Endothelial cell of umbilical vein (primary cell): Measurements from ENCODE around the gene GALNT13. TPM values are rescaled to one million over a fixed set of nuclear protein-coding genes. Genes with fewer than 3 reads are reported as not detected.

Source experiments
- BruUV-seq: library from RNA; stranded (reverse); fragments of 400-500 nt; replicated peaks from 2 replicates; lab custom pipeline; 2021; lab: Mats Ljungman, UMichigan
- CTCF ChIA-PET: fragments of 300-600, 350-600 bp; sonication (Branson Sonifier 250); formaldehyde crosslinking; loops from one replicate; lab custom pipeline; 2021; ENCODE audit warnings: antibody characterized with exemption, inconsistent platforms; lab: Charles Lee
- POLR2A ChIA-PET: fragments of 300-600, 350-600 bp; sonication (Branson Sonifier 250); formaldehyde crosslinking; loops from one replicate; lab custom pipeline; 2021; ENCODE audit warnings: antibody characterized with exemption, inconsistent platforms; lab: Charles Lee
- DNase-seq: peaks from one replicate; pipeline ENCODE4 v3.0.0-alpha.2; 2011; ENCODE audit warnings: low read depth, low spot score
- FAIRE-seq: peaks from 2 replicates; lab custom pipeline; 2011; peaks lifted over from hg19 to GRCh38; lab: Jason Lieb, UNC
- H2AFZ ChIP-seq: 2 replicates; pipeline ENCODE4 v1.6.0; 2012; ENCODE audit warnings: low read depth, low read length, control low read depth, inconsistent platforms
- H3K27ac ChIP-seq: 2 replicates; pipeline ENCODE4 v1.5.1; 2011; ENCODE audit warnings: low read depth, mild to moderate bottlenecking, control low read depth, low read length, moderate library complexity; ENCODE audit not compliant: insufficient read depth
- H3K27me3 ChIP-seq, 2 experiments: 2 replicates each; pipeline versions ENCODE4 v1.6.0 to v1.6.1; 2011; ENCODE audit warnings: low read length in 2 of 2, mixed read lengths in 1 of 2; ENCODE audit not compliant: control insufficient read depth in 2 of 2, insufficient read depth in 2 of 2
- H3K36me3 ChIP-seq, 2 experiments: 2 replicates in 1 of 2; 3 replicates in 1 of 2; pipeline ENCODE4 v1.5.1; 2011; ENCODE audit warnings: low read length in 2 of 2, mild to moderate bottlenecking in 1 of 2, moderate library complexity in 1 of 2; ENCODE audit not compliant: control insufficient read depth in 2 of 2, insufficient read depth in 2 of 2; ENCODE audit errors: extremely low read depth in 1 of 2
- H3K4me1 ChIP-seq: 3 replicates; pipeline ENCODE4 v1.5.1; 2011; ENCODE audit warnings: mild to moderate bottlenecking, low read length; ENCODE audit not compliant: control insufficient read depth, insufficient read depth; ENCODE audit errors: extremely low read depth
- H3K4me2 ChIP-seq: 2 replicates; pipeline ENCODE4 v1.6.1; 2011; ENCODE audit warnings: low read length, control low read depth, mixed read lengths; ENCODE audit not compliant: insufficient read depth
- H3K4me3 ChIP-seq, 3 experiments: fragments of 200-600 bp in 1 of 3; sonication (generic), shearing (Covaris generic) in 1 of 3; replicated peaks in 1 of 3; 2 replicates each; pipeline ENCODE4 v1.5.1; 2011 to 2016; ENCODE audit warnings: control low read depth in 3 of 3, low read length in 3 of 3, mild to moderate bottlenecking in 2 of 3, inconsistent platforms in 1 of 3, low read depth in 1 of 3, moderate library complexity in 1 of 3; ENCODE audit not compliant: insufficient read depth in 1 of 3
- H3K79me2 ChIP-seq: 2 replicates; pipeline ENCODE4 v1.6.0; 2012; ENCODE audit warnings: low read length, inconsistent platforms; ENCODE audit not compliant: control insufficient read depth, insufficient read depth
- H3K9ac ChIP-seq: replicated peaks from 2 replicates; pipeline ENCODE3; 2011; ENCODE audit warnings: low read length, control low read depth; ENCODE audit not compliant: insufficient read depth; ENCODE audit errors: extremely low read depth
- H3K9me1 ChIP-seq: replicated peaks from 3 replicates; pipeline ENCODE4 v1.6.0; 2011; ENCODE audit warnings: mild to moderate bottlenecking, low read length; ENCODE audit not compliant: control insufficient read depth, insufficient read depth; ENCODE audit errors: extremely low read depth
- H3K9me3 ChIP-seq: replicated peaks from 2 replicates; pipeline ENCODE4 v1.5.1; 2012; ENCODE audit warnings: low read length, inconsistent platforms; ENCODE audit not compliant: control insufficient read depth, insufficient read depth
- H4K20me1 ChIP-seq: replicated peaks from 2 replicates; pipeline ENCODE3; 2011; ENCODE audit warnings: mild to moderate bottlenecking, low read length; ENCODE audit not compliant: control insufficient read depth, insufficient read depth; ENCODE audit errors: extremely low read depth
- CTCF ChIP-seq, 2 donors: IDR thresholded peaks; 1 replicate in 1 of 2; 2 replicates in 1 of 2; pipeline ENCODE4 v1.5.1; 2011; ENCODE audit warnings: low read length in 2 of 2, mild to moderate bottlenecking in 2 of 2, moderate library complexity in 2 of 2, control low read depth in 1 of 2, inconsistent platforms in 1 of 2, low read depth in 1 of 2; ENCODE audit not compliant: insufficient read depth in 1 of 2; ENCODE audit errors: extremely low read depth in 1 of 2
- EZH2 ChIP-seq: IDR thresholded peaks from 2 replicates; pipeline ENCODE4 v1.6.1; 2012; ENCODE audit warnings: borderline replicate concordance, low read depth, mild to moderate bottlenecking, moderate library complexity, low read length, inconsistent platforms; ENCODE audit not compliant: severe bottlenecking
- FOS ChIP-seq: IDR thresholded peaks from 2 replicates; pipeline ENCODE4 v1.6.1; 2011; ENCODE audit warnings: mild to moderate bottlenecking, low read length, moderate library complexity, borderline replicate concordance; ENCODE audit not compliant: insufficient read depth
- GATA2 ChIP-seq: IDR thresholded peaks from 2 replicates; pipeline ENCODE4 v1.7.0; 2011; ENCODE audit warnings: low read depth, mild to moderate bottlenecking, moderate library complexity, mixed read lengths, low read length; ENCODE audit not compliant: insufficient read length, insufficient read depth
- JUN ChIP-seq: IDR thresholded peaks from 2 replicates; pipeline ENCODE4 v1.6.1; 2011; ENCODE audit warnings: borderline replicate concordance, low read depth; ENCODE audit not compliant: insufficient read length, insufficient read depth
- MAX ChIP-seq: IDR thresholded peaks from 2 replicates; pipeline ENCODE4 v1.6.1; 2011; ENCODE audit not compliant: insufficient read depth, insufficient read length
- MYC ChIP-seq: IDR thresholded peaks from one replicate; pipeline ENCODE4 v1.6.1; 2011; ENCODE audit warnings: mild to moderate bottlenecking, low read depth, low read length
- POLR2A ChIP-seq: IDR thresholded peaks from 2 replicates; pipeline ENCODE4 v1.6.1; 2012; ENCODE audit warnings: low read depth, mild to moderate bottlenecking, control low read depth, low read length
- POLR2AphosphoS5 ChIP-seq: IDR thresholded peaks from 2 replicates; pipeline ENCODE4 v1.6.1; 2012; ENCODE audit warnings: low read depth, mild to moderate bottlenecking, control low read depth, low read length, moderate library complexity; ENCODE audit not compliant: insufficient read depth
- dilution Hi-C: fragments of 300-500 bp; cut with MboI; formaldehyde crosslinking; loops from one replicate; pipeline ENCODE4 v1.15.0; 2019; ENCODE audit warnings: low sequenced_read_pairs; ENCODE audit not compliant: extremely low pct_ligation_motif_present
- intact Hi-C: fragments of 100-400 bp; cut with micrococcal nuclease; formaldehyde crosslinking; loops from one replicate; pipeline ENCODE4 v1.10.0; 2022
- polyA plus RNA-seq, 4 experiments: library from polyadenylated mRNA; depleted of rRNA in 3 of 4; stranded (reverse) in 3 of 4; unstranded in 1 of 4; fragments of >200 nt; gene quantifications; 2 replicates each; pipeline versions ENCODE4 v1.2.1 to v1.2.3, GENCODE V29; 2011 to 2012; ENCODE audit warnings: missing spikeins in 1 of 4
- total RNA-seq: library from RNA; stranded (reverse); gene quantifications from 2 replicates; pipeline ENCODE4 v1.2.3, GENCODE V29; 2021

The GALNT13 gene
- total and polyA plus RNA-seq, 2 donors (not counting 3 experiments of a cell fraction or from before 2014, with no cell fraction given) = 0.06 TPM; not detected in 1

GRCh38 chr2:153935511-153935910 lies 63.8 kb downstream of the GALNT13 start:
- dilution Hi-C loops = no loop called here
- Histone ChIP-seq H4K20me1 (no peaks in the 10 kb centered on the region), H2AFZ (no peak overlapping the region), H3K27ac (no peak overlapping the region), H3K4me3 (no peak overlapping the region), H3K9me1 (no peaks in the 10 kb centered on the region), H3K27me3 (no peaks in the 10 kb centered on the region), H3K36me3 (no peaks in the 10 kb centered on the region), H3K4me1 (no peaks in the 10 kb centered on the region), H3K9me3 (peaks cover 3% of the 10 kb centered on the region), H3K79me2 (no peaks in the 10 kb centered on the region), H3K9ac (no peak overlapping the region), H3K4me2 (no peak overlapping the region)
- DNase-seq (no peak), FAIRE-seq (no peak)
- ChIA-PET POLR2A (no interaction called here), CTCF (no interaction called here)
- BruUV-seq = no TSS peak
- TF ChIP-seq POLR2A = no peak
- no peak for TF ChIP-seq GATA2
- TF ChIP-seq CTCF (IDR thresholded peaks at IDR 0.05; ENCODE audit: extremely low read depth in 1 of 2, insufficient read depth in 1 of 2, low read depth in 1 of 2, low read length in 2 of 2) = no peak
- no peak for TF ChIP-seq JUN
- no peak for TF ChIP-seq FOS
- TF ChIP-seq MAX = no peak
- no peak for TF ChIP-seq EZH2
- TF ChIP-seq POLR2AphosphoS5 = no peak
- TF ChIP-seq MYC = no peak
- intact Hi-C loops = no loop called here
